Colon (tissue), 2 donors: ENCODE data around the gene SCARB1.

ENCODE experiments used
- FAIRE-seq: peaks from 2 replicates; lab custom pipeline; 2012; peaks lifted over from hg19 to GRCh38; lab: Jason Lieb, UNC
- donor health status: control.
- donor health status: control.

SCARB1 gene

GRCh38 chr12:124821252-124822200, 42.1 kb downstream of the SCARB1 start:
- FAIRE-seq = no peak

DNA sequence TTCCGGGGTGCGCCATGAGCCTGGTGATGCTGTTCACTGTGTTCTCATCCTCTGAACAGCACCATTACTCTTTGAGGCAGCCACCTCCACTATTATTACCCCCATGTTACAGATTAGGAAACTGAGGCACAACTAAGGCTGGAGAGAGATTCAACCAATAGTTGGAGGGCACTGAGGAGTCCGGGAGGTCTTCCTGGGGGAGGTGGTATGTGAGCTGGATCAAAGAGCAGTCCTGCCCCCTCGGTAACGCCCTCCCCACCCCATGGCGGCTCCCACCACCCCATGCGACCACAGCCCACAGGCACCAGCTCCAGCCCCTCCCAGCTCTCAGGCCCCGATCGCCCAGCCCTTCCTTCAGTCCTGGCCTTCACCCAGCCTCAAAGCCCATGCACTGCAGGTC, 43.5 kb downstream of the SCARB1 start:
- no peak for FAIRE-seq

- FAIRE-seq = no peak
Observed at GRCh38 chr12:124819525-124819924, 44.1 kb downstream of the SCARB1 start.

DNA sequence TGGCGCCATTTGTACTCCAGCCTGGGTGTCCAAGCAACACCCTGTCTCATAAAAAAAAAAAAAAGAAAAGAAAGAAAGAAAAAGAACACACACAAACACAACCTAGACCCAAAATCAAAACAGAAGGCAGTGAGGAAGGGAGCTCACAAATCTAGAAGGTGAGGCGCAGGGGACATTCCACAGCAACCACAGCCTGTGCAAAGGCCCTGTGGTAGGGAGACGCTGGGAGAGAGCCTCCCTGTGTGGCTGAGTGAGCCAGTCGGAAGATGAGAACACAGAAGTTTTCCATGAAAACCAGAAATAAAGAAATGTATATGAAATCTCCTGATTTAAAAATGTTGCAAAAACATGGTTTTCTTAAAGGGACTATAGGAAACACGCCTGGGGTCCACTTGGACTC, 44.6 kb downstream of the SCARB1 start:
- no peak for FAIRE-seq

DNA sequence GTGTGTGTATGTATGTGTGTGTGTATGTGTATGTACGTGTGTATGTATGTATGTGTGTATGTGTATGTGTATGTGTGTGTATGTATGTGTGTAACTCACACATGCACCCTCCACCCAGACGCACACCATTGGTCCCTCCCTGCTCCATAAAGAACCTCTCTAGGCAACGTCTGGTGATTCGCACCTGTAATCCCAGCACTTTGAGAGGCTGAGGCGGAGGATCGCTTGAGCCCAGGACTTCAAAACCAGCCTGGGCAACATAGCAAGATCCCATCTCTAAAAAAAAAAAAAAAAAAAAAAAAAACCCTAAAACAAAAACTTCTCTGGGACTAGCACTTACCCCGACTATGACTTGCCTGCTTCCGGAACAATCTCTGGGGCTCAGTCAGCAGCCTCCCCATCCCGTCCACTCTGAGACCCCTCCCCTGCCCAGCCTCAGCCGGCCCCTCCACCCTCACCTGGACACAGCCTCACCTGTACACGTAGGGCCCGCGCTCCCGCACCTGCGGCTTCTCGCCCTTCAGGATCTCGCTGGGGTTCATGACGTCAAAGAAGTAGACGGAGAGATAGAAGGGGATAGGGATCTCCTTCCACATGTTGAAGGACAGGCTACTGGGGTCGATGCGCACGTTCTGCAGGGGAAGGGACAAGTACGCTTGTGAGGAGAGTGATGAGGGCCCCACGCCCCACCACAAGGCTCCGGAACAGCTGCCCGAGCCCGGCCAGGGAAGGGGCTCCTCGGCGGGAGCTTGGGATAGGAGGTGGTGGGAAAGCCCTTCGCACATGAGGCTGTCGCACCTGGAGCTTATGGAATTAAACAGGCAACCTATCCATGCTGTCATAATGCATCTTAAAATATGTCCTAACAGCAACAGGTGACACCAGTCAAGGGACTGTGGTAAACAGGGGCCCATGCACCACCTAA, 46.3 kb downstream of the SCARB1 start:
- no peak for FAIRE-seq

DNA sequence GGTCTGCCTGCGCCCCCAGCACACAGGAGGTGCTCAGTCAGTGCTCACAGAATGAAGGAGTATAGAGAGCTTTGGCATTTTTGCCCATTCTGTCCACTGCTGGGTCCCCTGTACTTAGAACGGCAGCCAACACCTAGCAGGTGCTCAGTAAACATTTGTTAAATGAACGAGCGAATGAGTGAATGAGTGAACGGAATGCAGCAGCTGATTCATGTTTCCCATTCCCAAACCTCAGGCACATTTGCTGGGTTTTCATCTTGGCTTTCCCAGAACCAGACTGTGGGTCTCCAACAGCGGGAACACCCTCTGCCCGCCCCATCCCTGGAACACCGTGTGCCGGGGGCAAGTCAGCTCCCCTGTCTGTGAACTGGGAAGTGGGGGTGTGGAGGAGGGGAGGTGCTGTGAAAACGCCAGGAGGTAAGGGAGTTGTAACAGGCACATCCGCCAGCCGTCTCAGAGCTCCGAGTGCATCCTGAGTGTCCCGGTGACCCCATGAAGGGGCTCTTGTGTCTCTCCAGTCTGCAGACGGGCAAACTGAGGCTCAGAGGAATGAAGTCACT, 47.3 kb downstream of the SCARB1 start:
- FAIRE-seq = no peak

- no peak for FAIRE-seq
Observed at GRCh38 chr12:124814741-124815613, 48.7 kb downstream of the SCARB1 start.

- no peak for FAIRE-seq
Observed at GRCh38 chr12:124813782-124814181, 49.9 kb downstream of the SCARB1 start.

- no peak for FAIRE-seq
Observed at GRCh38 chr12:124812979-124813378, 50.7 kb downstream of the SCARB1 start.

- no peak for FAIRE-seq
Observed at GRCh38 chr12:124812356-124812755, 51.3 kb downstream of the SCARB1 start.

- no peak for FAIRE-seq
Observed at GRCh38 chr12:124811633-124812032, 52.0 kb downstream of the SCARB1 start.

DNA sequence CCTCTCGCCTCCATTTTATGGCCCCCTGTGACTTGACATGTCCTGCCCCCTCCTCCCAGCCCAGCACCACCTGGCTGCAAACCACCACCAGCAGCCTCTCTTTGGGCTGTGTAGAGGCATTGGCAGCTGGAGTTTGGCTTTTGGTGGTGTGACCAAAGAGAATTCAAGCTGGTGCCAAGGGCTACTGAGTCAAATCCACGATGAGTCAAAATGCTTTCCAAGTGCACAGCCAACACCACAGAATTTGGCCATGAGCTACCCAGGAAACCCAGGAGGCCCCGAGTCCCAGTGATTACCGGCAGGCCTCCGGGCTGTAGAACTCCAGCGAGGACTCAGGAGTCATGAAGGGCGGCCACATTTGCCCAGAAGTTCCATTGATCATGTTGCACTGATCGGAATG, 53.8 kb downstream of the SCARB1 start:
- FAIRE-seq = no peak

DNA sequence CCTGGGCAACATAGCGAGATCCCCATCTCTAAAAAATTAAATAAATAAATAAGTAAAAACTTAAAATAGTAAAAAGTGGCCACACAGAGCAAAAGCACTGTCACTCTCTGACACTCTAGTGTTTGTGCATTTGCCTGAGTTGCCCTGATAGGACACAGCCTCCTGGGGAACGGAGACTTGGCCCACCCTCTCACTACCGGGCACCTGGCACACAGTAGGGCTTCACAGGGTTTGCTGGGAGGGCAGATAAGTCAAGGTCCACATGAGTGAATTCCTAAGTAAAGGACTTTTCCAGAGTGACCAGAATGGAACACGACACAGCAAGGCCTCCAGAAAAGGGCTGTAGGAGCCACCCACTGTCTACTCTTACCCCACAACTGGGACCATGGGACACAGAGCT, 54.3 kb downstream of the SCARB1 start:
- no peak for FAIRE-seq

- FAIRE-seq = no peak
Observed at GRCh38 chr12:124808272-124808671, 55.4 kb downstream of the SCARB1 start.

GRCh38 chr12:124805876-124806668, 57.6 kb downstream of the SCARB1 start:
- FAIRE-seq = no peak

GRCh38 chr12:124805050-124805449, 58.6 kb downstream of the SCARB1 start:
- no peak for FAIRE-seq

GRCh38 chr12:124804011-124804621, 59.5 kb downstream of the SCARB1 start:
- FAIRE-seq = no peak

- FAIRE-seq = no peak
Observed at GRCh38 chr12:124802361-124802760, 61.3 kb downstream of the SCARB1 start.

DNA sequence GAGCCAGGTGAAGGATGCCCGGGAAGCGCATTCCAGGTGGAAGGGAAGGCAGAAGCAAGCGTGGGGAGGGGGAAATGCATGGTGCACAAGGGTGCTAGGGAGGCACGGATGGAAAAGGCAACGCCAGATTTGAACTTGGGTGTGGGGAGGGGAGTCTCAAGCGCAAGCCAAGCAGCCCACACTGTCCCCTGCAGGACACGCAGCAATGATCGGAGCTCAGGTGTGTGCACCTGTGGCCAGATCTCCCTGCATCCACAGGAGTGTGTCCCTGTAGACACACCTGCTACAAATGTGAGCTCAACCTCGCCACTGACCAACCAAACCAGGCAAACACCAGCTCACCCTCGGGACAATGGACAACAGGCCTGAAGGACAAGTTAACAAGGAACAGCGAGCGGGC, 63.2 kb downstream of the SCARB1 start:
- FAIRE-seq = no peak

DNA sequence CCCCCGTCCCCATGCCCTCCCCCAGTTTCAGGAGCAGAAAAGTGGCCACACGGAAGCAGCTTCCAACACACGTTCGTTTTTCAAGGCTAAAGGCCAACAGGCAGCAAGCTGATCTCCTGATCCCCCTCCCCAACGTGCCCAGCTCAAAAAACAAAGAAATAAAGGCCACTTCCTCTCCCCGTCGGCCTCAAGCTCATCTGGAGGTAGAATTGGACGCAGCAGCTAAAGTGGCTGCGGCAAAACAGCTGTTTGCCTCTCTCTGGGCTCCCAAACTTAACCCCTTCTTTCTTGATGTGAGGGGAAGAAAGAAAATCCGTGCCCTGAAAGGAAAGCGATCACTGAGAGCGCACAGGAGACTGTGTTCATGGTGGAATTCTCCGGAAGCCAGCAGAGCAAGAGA, 66.3 kb downstream of the SCARB1 start:
- no peak for FAIRE-seq
